Lung (tissue), 12 donors: ENCODE measurements around the gene CCL7. TPM values are rescaled to one million over a fixed set of nuclear protein-coding genes. Genes with fewer than 3 reads are reported as not detected.
A peak's percentile ranks its signal among the peaks of the same experiment; 100 is the strongest.

Experiments used
- ATAC-seq: fragments of 200-7000 bp; cut with Tn5 transposase; one replicate; pipeline ENCODE4 v1.9.1; 2020; ENCODE audit warnings: moderate number of reproducible peaks; ENCODE audit not compliant: insufficient read depth, low FRiP score
- DNase-seq, 3 donors: peaks; one replicate each; pipeline ENCODE4 v3.0.0-alpha.2; 2013 to 2017
- H3K27ac ChIP-seq, 2 donors: one replicate each; pipeline ENCODE4 v1.5.1; 2013; ENCODE audit warnings: mild to moderate bottlenecking in 2 of 2, moderate library complexity in 2 of 2, control low read depth in 1 of 2, inconsistent platforms in 1 of 2, low read depth in 1 of 2, low read length in 1 of 2
- H3K27me3 ChIP-seq, 3 donors: one replicate each; pipeline ENCODE4 v1.5.1; 2013; ENCODE audit warnings: low read length in 2 of 3; ENCODE audit not compliant: control insufficient read depth in 3 of 3, insufficient read depth in 3 of 3
- H3K36me3 ChIP-seq, 4 donors: one replicate each; pipeline ENCODE4 v1.5.1; 2013; ENCODE audit warnings: low read length in 4 of 4, mild to moderate bottlenecking in 1 of 4, moderate library complexity in 1 of 4; ENCODE audit not compliant: control insufficient read depth in 4 of 4, insufficient read depth in 4 of 4
- H3K4me1 ChIP-seq, 5 donors: one replicate each; pipeline ENCODE4 v1.5.1; 2013; ENCODE audit warnings: low read length in 5 of 5, mild to moderate bottlenecking in 2 of 5, moderate library complexity in 1 of 5; ENCODE audit not compliant: control insufficient read depth in 5 of 5, insufficient read depth in 5 of 5
- H3K4me3 ChIP-seq: one replicate; pipeline ENCODE4 v1.5.1; 2013; ENCODE audit warnings: mild to moderate bottlenecking, control low read depth, moderate library complexity
- H3K9ac ChIP-seq, 2 donors: one replicate each; pipeline ENCODE4 v1.5.1; 2013; ENCODE audit warnings: low read length in 2 of 2, control low read depth in 1 of 2; ENCODE audit not compliant: insufficient read depth in 1 of 2
- H3K9me3 ChIP-seq, 4 donors: one replicate each; pipeline ENCODE4 v1.5.1; 2013; ENCODE audit warnings: low read length in 3 of 4, mild to moderate bottlenecking in 1 of 4, moderate library complexity in 1 of 4; ENCODE audit not compliant: control insufficient read depth in 4 of 4, insufficient read depth in 3 of 4
- WGBS, 2 donors: extraction: QIAGEN DNeasy Blood & Tissue Kit; methylation state at CpG; one replicate each; pipeline ENCODE4 v1.1.7; 2013; 5-methylcytosine and 5-hydroxymethylcytosine counted together
- polyA plus RNA-seq, 2 donors: library from polyadenylated mRNA; stranded (reverse); fragments of 200-250 nt; gene quantifications; one replicate each; pipeline ENCODE4 v1.2.1, GENCODE V29; 2013
- total RNA-seq, 2 donors: library from RNA; depleted of rRNA in 1 of 2; stranded (reverse); fragments of >200 nt in 1 of 2; gene quantifications; one replicate each; pipeline ENCODE4 v1.2.1, GENCODE V29; 2014 to 2021
- TF ChIP-seq, protein P1 (sequence below): IDR thresholded peaks from 2 replicates; pipeline ENCODE4 v1.5.1; 2012; ENCODE audit warnings: mild to moderate bottlenecking; ENCODE audit errors: control extremely low read depth, extremely low read depth
- donor health status: control.
- donor health status: control.
- donor health status: Bipolar disorder and iron deficiency.
- donor health status: healthy.
- donor health status: DM: yes; HTN: yes; CAD: no.

Gene CCL7
- total and polyA plus RNA-seq, 4 donors = 1.0 to 44.9 (median 1.0) TPM; not detected in 1

GRCh38 chr17:34306466-34306865, 36.4 kb downstream of the CCL7 start:
- peaks cover 0 to 3% (median 1%) of the 10 kb centered on the region in 5 donors for H3K4me1 ChIP-seq
- no peaks in the 10 kb centered on the region for H3K27me3 ChIP-seq
- H3K9me3 ChIP-seq = no peaks in the 10 kb centered on the region
- TF ChIP-seq, protein P1, sequence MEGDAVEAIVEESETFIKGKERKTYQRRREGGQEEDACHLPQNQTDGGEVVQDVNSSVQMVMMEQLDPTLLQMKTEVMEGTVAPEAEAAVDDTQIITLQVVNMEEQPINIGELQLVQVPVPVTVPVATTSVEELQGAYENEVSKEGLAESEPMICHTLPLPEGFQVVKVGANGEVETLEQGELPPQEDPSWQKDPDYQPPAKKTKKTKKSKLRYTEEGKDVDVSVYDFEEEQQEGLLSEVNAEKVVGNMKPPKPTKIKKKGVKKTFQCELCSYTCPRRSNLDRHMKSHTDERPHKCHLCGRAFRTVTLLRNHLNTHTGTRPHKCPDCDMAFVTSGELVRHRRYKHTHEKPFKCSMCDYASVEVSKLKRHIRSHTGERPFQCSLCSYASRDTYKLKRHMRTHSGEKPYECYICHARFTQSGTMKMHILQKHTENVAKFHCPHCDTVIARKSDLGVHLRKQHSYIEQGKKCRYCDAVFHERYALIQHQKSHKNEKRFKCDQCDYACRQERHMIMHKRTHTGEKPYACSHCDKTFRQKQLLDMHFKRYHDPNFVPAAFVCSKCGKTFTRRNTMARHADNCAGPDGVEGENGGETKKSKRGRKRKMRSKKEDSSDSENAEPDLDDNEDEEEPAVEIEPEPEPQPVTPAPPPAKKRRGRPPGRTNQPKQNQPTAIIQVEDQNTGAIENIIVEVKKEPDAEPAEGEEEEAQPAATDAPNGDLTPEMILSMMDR = peak; percentile 4
- ATAC-seq = no peak
- no peaks in the 10 kb centered on the region for H3K36me3 ChIP-seq
- H3K9ac ChIP-seq = no peak overlapping the region
- no peak overlapping the region for H3K27ac ChIP-seq
- 76 to 83% methylated on average over 3 of the region's 3 CpGs for WGBS, 2 donors
- DNase-seq = peak in 2 of 3 donors; percentile 26 to 46
- no peak overlapping the region for H3K4me3 ChIP-seq

- DNase-seq = no peak
- WGBS, 2 donors = 44 to 45% methylated on average over 3 of the region's 3 CpGs
- Histone ChIP-seq H3K4me1 (peaks cover 0 to 5% (median 2%) of the 10 kb centered on the region in 5 donors), H3K27ac (no peak overlapping the region), H3K9me3 (no peaks in the 10 kb centered on the region), H3K4me3 (no peak overlapping the region), H3K9ac (no peak overlapping the region), H3K27me3 (no peaks in the 10 kb centered on the region), H3K36me3 (no peaks in the 10 kb centered on the region)
- TF ChIP-seq, protein P1 = no peak
- no peak for ATAC-seq
Measured at GRCh38 chr17:34307110-34307509, 37.1 kb downstream of the CCL7 start.

DNA sequence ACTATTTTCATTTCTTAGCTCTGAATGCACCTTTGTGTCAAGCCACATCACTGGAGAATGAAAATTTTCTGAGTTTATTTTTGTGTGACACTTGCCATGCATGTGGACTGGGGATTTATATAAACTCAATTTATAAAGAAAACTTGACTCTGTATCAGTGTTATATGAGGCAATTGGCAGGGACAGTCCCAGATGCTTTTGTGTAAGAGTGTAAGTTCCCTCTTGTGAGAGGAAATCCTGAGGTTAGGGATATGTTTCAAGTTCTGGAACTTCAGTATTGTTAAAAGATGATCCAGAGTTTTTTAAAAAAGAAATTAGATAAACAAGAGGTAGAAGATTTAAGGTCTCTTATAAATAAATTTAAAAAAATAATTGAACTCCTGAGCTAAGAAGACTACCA, 38.4 kb downstream of the CCL7 start:
- Histone ChIP-seq H3K27ac (no peak overlapping the region), H3K9me3 (no peaks in the 10 kb centered on the region), H3K27me3 (no peaks in the 10 kb centered on the region), H3K4me1 (peaks cover 0 to 12% (median 5%) of the 10 kb centered on the region in 5 donors), H3K9ac (no peak overlapping the region), H3K4me3 (no peak overlapping the region), H3K36me3 (no peaks in the 10 kb centered on the region)
- no peak for DNase-seq
- no peak for ATAC-seq
- TF ChIP-seq, protein P1 = no peak

- Histone ChIP-seq H3K4me1 (peaks cover 0 to 17% (median 10%) of the 10 kb centered on the region in 5 donors), H3K27ac (no peak overlapping the region), H3K27me3 (no peaks in the 10 kb centered on the region), H3K9me3 (no peaks in the 10 kb centered on the region), H3K36me3 (no peaks in the 10 kb centered on the region), H3K4me3 (no peak overlapping the region), H3K9ac (no peak overlapping the region)
- TF ChIP-seq, protein P1 = no peak
- 77 to 90% methylated on average over 7 of the region's 7 CpGs for WGBS, 2 donors
- ATAC-seq = no peak
- DNase-seq = no peak
Measured at GRCh38 chr17:34311291-34311690, 41.3 kb downstream of the CCL7 start.
